Activated gamma-delta T cell (primary cell): Measurements from ENCODE around the gene PNPT1.
"Not testable (repeated sequence)": the region's sequence is repeated elsewhere in the genome, so short reads cannot be mapped to it uniquely, and the experiment has no call there.

Experiments
- DNase-seq: peaks from one replicate; lab custom pipeline; 2025; lab: John Stamatoyannopoulos, UW

PNPT1 gene

GRCh38 chr2:55598056-55598795 lies 95.4 kb downstream of the PNPT1 start:
- no peak for DNase-seq

DNA sequence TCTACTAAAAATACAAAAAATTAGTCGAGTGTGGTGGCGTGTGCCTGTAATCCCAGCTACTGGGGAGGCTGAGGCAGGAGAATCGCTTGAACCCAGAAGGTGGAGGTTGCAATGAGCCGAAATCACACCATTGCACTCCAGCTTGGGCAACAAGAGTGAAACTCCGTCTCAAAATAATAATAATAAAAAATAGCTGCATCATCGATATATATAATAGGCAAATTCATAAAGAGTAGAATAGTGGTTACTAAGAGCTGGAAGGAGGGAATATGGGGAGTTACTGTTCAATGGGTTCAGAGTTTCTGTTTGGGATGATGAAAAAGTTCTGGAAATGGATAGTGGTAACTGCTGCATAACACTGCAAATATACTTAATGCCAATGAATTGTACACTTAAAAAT lies 96.8 kb downstream of the PNPT1 start:
- not testable (repeated sequence) for DNase-seq

DNA sequence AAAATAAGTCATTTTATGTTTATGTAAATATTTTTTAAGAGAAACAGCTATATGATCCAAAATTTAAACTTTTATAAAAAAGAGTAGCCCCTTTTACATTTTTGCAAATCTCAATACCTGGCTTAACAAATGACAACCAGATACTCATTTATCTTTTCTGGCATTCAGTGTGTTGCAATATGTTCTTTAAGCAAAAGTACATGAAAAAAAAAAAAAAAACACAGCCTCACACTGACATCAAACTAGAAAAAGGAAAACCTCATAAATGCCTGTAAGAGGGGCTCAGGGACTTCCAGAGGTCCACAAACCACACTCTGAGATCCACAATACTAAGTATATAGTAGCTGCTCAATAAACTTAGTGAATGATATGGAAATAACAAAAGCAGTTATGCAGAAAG lies 98.1 kb downstream of the PNPT1 start:
- no peak for DNase-seq

- no peak for DNase-seq
These were observed 101.5 kb downstream of the PNPT1 start for GRCh38 chr2:55592130-55592529.

GRCh38 chr2:55590810-55591440 lies 102.7 kb downstream of the PNPT1 start:
- DNase-seq, result no peak

DNA sequence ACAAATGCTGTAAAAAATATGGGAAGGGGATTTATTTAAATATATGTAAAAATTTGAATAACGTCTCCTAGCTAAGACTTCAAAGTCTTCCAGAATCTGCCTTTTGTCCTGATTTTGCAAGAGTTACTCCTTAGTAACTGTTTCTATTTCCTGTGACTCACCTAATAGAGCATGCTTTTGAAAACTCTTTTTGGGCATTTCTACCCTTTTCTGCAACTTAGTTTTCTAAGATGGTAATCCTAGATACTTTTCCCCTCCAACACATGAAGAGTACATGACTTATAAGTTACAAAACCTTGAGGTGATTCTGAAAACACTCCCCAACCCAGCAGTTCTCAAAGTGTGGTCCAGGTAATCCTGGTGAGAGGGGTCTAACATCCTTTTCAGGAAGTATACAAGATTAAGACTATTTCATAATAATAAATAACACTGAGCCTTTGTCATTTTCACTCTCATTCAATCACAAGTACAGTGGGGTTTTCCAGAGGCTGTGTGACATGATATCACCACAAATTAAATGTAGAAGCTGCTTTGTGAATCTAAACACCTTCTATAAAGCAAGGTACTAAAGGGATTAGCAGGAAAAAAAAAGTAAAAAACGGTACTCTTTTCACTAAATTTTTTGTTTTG lies 108.1 kb downstream of the PNPT1 start:
- DNase-seq, result no peak
